Pulmonary artery endothelial cell (primary cell): ENCODE measurements around the gene FCRLB. TPM values are rescaled to one million over a fixed set of nuclear protein-coding genes. Genes with fewer than 3 reads are reported as not detected.

Experiments
- total RNA-seq: library from RNA; depleted of rRNA; stranded (reverse); fragments of >200 nt; gene quantifications from 2 replicates; pipeline ENCODE4 v1.2.3, GENCODE V29; 2014

The FCRLB gene
- total RNA-seq, 1 donor from 2014 or later = 0.33 TPM

Other genes starting within 250 kb of the FCRLB start
- gene FCGR2A, start 216.1 kb upstream of the FCRLB start, total RNA-seq = not detected in 2 replicates
- 0.13 and 0.95 TPM in 2 replicates for gene HSPA6, start 197.0 kb upstream of the FCRLB start, total RNA-seq
- not detected in 2 replicates for gene FCGR3A, start 171.7 kb upstream of the FCRLB start, total RNA-seq
- not detected in 2 replicates for gene FCGR3B, start 90.4 kb upstream of the FCRLB start, total RNA-seq
- gene FCGR2B, start 58.4 kb upstream of the FCRLB start, total RNA-seq = not detected in 2 replicates
- gene FCRLA, start 14.3 kb upstream of the FCRLB start, total RNA-seq = not detected in 2 replicates
- 38.8 and 39.5 TPM in 2 replicates for gene DUSP12, start 28.2 kb downstream of the FCRLB start, total RNA-seq
- 51.0 and 54.6 TPM in 2 replicates for gene ATF6, start 44.8 kb downstream of the FCRLB start, total RNA-seq